Activated gamma-delta T cell treated with Interleukin-2 at 50 U/mL for 16 hours (primary cell): Measurements from ENCODE around the gene KIFC1.

Experiments used
- DNase-seq: peaks from one replicate; pipeline ENCODE4 v3.0.0-alpha.2; 2020

Gene KIFC1

DNA sequence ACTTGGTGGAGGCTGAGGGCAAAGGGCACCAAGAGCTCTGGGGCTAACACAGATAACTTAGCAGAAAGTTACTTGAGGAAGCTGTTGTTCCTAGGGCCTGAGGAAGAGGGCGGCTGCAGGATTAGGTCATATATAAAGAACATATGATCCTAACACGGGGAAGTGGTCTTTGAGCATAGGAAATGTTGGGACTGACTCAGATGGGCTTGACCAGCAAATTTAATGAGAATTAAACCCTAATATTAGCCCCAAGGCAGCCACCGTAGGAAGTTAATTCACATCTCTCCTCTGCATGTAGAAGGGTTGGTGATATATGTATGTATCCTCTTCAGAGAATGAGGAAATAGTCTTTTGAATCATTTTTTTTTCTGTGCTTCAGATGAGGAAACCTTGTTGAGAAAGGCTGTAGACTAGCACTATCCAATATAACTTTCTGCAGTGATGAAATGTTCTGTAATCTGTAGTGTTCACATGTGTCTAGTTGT is 53.5 kb downstream of the KIFC1 start:
- no peak for DNase-seq

DNA sequence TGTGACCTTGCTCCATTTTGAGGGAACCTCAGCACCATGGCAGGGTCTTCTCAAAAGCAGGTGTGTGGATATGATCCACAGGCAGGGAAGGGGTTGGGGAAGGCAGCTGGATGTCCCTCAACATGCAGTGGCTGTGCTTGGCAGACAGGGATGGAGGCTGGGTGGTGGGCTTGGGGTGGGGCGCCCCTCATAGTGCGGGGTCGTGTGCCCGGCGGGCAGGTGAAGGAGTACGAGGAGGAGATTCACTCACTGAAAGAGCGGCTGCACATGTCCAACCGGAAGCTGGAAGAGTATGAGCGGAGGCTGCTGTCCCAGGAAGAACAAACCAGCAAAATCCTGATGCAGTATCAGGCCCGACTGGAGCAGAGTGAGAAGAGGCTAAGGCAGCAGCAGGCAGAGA is 54.7 kb downstream of the KIFC1 start:
- no peak for DNase-seq

DNA sequence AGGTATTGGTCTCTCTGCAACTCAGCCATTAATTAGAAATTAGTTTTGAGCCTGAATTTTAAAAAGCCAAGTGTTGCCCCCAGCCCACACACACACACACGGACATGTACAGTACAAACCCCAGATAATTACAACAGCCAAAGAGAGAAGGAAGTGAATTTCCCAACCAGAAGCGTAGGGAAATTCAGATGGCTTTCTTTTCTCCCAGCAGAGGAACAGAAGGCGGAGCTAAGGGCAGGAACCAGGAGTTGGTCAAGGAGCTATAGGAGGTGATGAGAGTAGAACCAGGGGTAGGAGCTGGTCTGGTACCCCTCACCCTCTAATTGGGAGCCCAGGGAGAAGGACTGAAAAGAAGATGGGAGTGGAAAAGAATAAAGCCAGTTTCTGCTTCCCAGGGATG is 58.8 kb downstream of the KIFC1 start:
- DNase-seq = no peak

DNA sequence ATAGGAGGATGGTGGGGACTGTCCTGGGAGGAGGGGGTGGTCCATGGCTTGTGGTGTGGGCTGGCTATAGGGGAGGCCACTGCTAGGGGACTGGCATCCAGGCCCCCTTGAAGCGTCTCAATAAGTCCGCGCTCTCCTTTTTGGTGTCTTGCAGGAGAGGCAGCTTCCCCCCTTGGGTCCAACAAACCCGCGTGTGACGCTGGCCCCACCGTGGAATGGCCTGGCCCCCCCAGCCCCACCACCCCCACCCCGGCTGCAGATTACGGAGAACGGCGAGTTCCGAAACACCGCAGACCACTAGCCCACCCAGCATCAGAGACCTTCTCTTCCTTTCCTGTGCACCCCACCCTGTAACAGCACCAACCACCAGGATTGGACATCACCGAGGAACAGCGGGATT is 60.0 kb downstream of the KIFC1 start:
- DNase-seq = no peak

DNA sequence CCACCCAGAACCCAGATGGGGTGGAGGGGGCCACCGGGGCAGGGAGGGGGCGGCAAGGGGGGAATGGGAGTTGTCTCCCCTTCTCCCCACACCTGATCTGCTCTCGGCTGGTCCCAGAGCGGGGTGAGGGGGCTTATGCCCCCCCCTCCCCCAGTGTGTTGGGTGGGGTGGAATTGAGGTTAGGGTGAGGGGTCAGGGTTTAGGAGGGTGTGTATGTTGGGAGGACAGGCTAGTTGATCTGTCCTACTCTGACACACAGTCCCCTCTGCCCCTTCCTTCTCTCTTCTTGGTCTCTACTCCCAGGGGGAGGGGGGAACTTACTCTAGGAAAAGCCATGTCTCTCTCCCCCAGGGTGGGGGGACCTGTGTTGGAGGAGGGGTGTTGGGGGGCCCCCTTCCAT is 60.9 kb downstream of the KIFC1 start:
- DNase-seq = no peak

DNA sequence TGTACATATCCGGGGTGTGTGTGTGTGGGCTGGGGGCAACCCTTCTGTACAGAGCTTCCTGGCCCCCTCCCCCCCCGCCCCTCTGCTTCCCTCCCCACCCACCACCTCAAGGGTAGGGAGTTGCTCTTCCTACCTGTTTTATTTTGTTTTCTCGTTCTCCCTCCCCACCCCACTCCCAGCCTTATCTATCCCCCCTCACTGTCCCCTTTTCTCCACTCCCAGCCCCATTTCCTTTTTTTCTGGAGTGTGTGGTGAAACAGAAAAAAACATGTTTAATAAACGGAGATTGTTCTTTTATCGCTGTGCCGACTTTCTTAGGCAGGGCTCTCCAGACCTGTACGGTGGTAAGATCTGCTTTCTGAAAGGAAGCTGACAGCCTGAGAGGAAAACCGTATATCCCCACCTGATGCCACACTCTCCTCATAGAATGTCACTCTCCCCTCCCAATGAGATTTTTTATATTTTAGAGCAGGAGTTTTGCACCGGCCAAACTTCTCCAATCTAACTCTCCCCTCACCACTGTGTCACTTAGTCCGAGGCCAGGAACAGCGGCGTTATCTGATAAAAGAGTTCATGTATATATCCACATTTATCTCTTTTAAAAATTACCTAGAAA is 61.9 kb downstream of the KIFC1 start:
- DNase-seq = no peak

DNA sequence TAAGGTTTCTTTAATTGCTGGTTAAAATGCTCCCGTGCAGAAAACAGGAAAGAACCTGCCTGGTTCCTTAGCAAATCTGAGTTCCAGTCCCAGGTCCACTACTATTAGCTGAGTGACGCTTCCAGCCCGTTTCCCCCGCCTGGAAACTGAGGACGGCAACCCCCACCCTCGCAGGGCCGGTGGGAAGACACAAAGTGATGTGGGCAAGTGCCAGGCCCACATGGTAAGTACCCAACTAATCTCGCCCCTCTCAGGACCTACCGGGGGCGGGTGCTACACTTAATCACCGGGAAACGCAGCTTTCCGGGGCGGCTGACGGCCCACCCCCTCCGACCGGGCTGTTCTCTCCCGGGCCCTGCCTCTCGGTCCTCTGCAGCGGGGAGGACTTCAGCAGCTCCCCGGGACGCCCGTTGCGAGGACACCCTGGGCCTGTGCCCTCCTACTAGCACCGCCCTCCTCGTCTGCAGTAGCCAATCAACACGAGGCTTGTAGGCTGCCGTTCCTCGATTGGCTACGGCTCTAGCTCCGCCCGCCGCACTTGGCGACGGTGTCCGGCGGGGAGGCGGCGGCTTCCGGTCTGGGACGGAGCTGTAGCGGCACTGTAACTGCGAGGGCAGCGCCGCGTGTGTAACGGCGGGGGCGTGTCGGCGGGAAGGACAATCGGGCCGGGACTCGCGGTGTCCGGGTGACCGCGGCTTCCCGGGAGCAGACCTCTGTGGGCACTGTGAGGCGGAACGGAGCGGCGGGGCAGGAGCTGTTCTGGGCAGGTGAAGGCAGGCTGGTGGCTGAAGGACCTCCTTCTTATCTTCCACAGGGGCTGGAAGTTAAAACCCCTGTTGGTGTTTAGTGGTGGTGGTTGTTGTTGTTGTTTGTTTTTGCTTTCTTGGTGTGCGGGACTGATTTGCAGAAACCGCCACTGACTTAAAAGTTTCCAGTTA is 62.7 kb downstream of the KIFC1 start, which contains the start of gene ZBTB9:
TSS of gene ZBTB9 (plus strand) at position 568 of the 938 bp plus-strand sequence. CDS start 525 bp downstream, outside the sequence.
- DNase-seq = peak; percentile 93

DNA sequence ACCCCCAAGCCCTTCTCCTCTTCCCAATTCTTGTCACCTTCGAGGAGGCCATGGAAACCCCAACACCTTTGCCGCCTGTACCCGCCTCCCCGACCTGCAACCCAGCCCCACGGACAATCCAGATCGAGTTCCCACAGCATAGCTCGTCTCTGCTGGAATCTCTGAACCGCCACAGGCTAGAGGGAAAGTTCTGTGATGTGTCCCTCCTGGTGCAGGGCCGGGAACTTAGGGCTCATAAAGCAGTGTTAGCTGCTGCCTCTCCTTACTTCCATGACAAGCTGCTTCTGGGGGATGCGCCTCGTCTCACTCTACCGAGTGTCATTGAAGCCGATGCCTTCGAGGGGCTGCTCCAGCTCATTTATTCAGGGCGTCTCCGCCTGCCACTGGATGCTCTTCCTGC is 63.4 kb downstream of the KIFC1 start:
- no peak for DNase-seq

DNA sequence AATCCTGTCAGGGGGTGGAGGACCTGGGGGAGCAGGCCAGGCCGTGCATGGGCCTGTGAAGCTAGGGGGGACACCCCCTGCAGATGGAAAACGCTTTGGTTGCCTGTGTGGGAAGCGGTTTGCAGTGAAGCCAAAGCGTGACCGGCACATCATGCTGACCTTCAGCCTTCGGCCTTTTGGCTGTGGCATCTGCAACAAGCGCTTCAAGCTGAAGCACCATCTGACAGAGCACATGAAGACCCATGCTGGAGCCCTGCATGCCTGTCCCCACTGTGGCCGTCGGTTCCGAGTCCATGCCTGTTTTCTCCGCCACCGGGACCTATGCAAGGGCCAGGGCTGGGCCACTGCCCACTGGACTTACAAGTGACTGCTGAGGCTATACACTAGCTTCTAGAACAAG is 64.5 kb downstream of the KIFC1 start:
- DNase-seq = no peak

DNA sequence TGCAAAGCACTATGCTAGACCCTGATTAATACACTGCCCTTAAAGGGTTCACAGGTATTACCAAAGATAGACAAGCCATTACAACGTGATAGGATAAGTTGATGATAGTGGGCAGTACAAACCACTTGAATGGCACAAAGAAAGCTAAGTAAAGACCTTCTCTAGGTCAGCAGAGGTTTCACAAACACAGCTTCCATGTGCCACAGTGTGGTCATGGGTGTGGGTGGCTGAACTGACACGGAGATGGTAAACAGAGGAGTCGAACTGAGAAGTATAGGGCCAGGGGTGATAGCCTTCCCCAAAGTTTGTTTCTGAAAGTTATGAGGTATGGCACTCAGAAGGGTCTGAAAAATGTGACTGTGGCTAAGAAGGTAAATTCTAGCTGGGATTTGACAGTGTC is 67.1 kb downstream of the KIFC1 start:
- no peak for DNase-seq

DNA sequence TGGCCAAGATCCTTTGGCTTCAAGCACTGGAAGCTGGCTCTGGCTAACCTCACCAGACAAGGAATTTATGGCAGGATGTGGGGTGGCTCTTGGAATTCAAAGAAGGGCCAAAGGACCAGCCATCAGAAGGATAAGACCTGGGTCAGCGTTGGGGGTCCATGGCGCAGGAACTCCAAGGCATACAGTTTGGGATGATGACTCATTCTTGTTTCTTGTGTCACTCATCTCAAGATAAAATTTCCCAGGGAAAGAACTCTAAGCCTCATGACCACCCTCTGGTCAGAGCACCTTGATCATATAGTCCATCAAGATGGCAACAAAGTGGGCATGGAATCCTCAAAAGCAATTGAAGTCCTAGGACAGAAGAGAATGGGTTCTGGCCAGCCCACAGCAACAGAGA is 67.6 kb downstream of the KIFC1 start:
- no peak for DNase-seq
